HepG2 (cell line): ENCODE data around the gene PDZK1. TPM values are rescaled to one million over a fixed set of nuclear protein-coding genes. Genes with fewer than 3 reads are reported as not detected.

Experiments used
- ATAC-seq: fragments of 200-7000 bp; cut with Tn5 transposase; 3 replicates; pipeline ENCODE4 v1.9.1; 2020; ENCODE audit warnings: mild to moderate bottlenecking, moderate library complexity
- BruUV-seq: library from RNA; stranded (reverse); fragments of 400-500 nt; replicated peaks from 2 replicates; lab custom pipeline; 2021; lab: Mats Ljungman, UMichigan
- CTCF ChIA-PET: fragments of 300-600 bp; formaldehyde crosslinking; extraction: SDS; loops from one replicate; lab custom pipeline; 2021; ENCODE audit warnings: low total read pairs, inconsistent platforms, low intra/inter-chr PET ratio; lab: Yijun Ruan, JAX
- POLR2A ChIA-PET: fragments of 350-600 bp; sonication (Branson Sonifier 250); formaldehyde crosslinking; loops from one replicate; lab custom pipeline; 2020; ENCODE audit warnings: antibody characterized with exemption, inconsistent platforms; lab: Yijun Ruan, JAX
- DNase-seq: peaks from one replicate; pipeline ENCODE4 v3.0.0-alpha.2; 2015; ENCODE audit warnings: low spot score
- FAIRE-seq: peaks from 3 replicates; lab custom pipeline; 2011; peaks lifted over from hg19 to GRCh38; lab: Jason Lieb, UNC
- H2AFZ ChIP-seq: one replicate; pipeline ENCODE4 v1.6.1; 2011; ENCODE audit warnings: low read length, inconsistent platforms
- H3K27ac ChIP-seq: fragments of 300-600 bp; 3 replicates; pipeline ENCODE4 v1.8.0; 2011; ENCODE audit warnings: mixed run types, mild to moderate bottlenecking, mixed read lengths, low read length, inconsistent platforms; ENCODE audit not compliant: insufficient read depth; ENCODE audit errors: extremely low read length
- H3K27me3 ChIP-seq, 2 experiments: fragments of 200-600 bp in 1 of 2; 2 replicates in 1 of 2; 3 replicates in 1 of 2; pipeline versions ENCODE4 v1.6.0 to v1.8.0; 2011; ENCODE audit warnings: low read length in 2 of 2, mild to moderate bottlenecking in 2 of 2, moderate library complexity in 2 of 2, inconsistent platforms in 1 of 2; ENCODE audit not compliant: insufficient read depth in 2 of 2, control insufficient read depth in 1 of 2
- H3K36me3 ChIP-seq, 2 experiments: fragments of 200-600 bp in 1 of 2; replicated peaks in 1 of 2; 2 replicates in 1 of 2; 3 replicates in 1 of 2; pipeline versions ENCODE4 v1.5.1 to v1.8.0; 2011; ENCODE audit warnings: low read length in 2 of 2, inconsistent platforms in 1 of 2; ENCODE audit not compliant: insufficient read depth in 2 of 2, control insufficient read depth in 1 of 2
- H3K4me1 ChIP-seq: 2 replicates; pipeline ENCODE4 v1.5.1; 2012; ENCODE audit warnings: low read length, inconsistent platforms; ENCODE audit not compliant: insufficient read depth
- H3K4me2 ChIP-seq: 2 replicates; pipeline ENCODE4 v1.6.0; 2011; ENCODE audit warnings: low read depth, low read length, inconsistent platforms
- H3K4me3 ChIP-seq, 3 experiments: fragments of 200-600 bp in 1 of 3; sonication (generic), shearing (Covaris generic) in 1 of 3; replicated peaks in 1 of 3; 2 replicates each; pipeline ENCODE4 v1.5.1; 2011 to 2016; ENCODE audit warnings: low read length in 3 of 3, inconsistent platforms in 2 of 3, low read depth in 2 of 3, mild to moderate bottlenecking in 2 of 3, control low read depth in 1 of 3, mixed read lengths in 1 of 3; ENCODE audit not compliant: insufficient read depth in 1 of 3
- H3K79me2 ChIP-seq: one replicate; pipeline ENCODE4 v1.6.1; 2011; ENCODE audit warnings: low read length, inconsistent platforms; ENCODE audit not compliant: insufficient read depth
- H3K9ac ChIP-seq: 2 replicates; pipeline ENCODE4 v1.6.0; 2011; ENCODE audit warnings: mild to moderate bottlenecking, low read depth, low read length, inconsistent platforms; ENCODE audit not compliant: insufficient read depth
- H3K9me3 ChIP-seq: 2 replicates; pipeline ENCODE4 v1.5.1; 2012; ENCODE audit warnings: mild to moderate bottlenecking, low read length
- H4K20me1 ChIP-seq: 2 replicates; pipeline ENCODE4 v1.6.0; 2011; ENCODE audit warnings: inconsistent platforms, mild to moderate bottlenecking, low read length, moderate library complexity; ENCODE audit not compliant: insufficient read depth
- ARID3A ChIP-seq: IDR thresholded peaks from 2 replicates; pipeline ENCODE4 v1.6.1; 2012; ENCODE audit warnings: low read depth, low read length, improper control_type of control experiment
- BRD4 ChIP-seq: sonication (generic); formaldehyde crosslinking; IDR thresholded peaks from 2 replicates; pipeline ENCODE4 v1.4.0; 2020; ENCODE audit warnings: missing genetic modification reagents
- CTCF ChIP-seq: sonication (generic); formaldehyde crosslinking; IDR thresholded peaks from 2 replicates; pipeline ENCODE4 v1.5.0; 2020; ENCODE audit warnings: mild to moderate bottlenecking, missing genetic modification reagents, moderate library complexity
- FIP1L1 ChIP-seq: fragments of 200-400 bp; formaldehyde crosslinking; IDR thresholded peaks from 2 replicates; pipeline ENCODE4 v1.6.1; 2018; ENCODE audit warnings: low read depth, mild to moderate bottlenecking, low read length, moderate library complexity, borderline replicate concordance; ENCODE audit not compliant: insufficient read depth
- GPN1 ChIP-seq: sonication (generic); formaldehyde crosslinking; IDR thresholded peaks from 2 replicates; pipeline ENCODE4 v1.5.1; 2020; ENCODE audit warnings: missing genetic modification reagents, borderline replicate concordance
- HMGA1 ChIP-seq: sonication (generic); formaldehyde crosslinking; conservative IDR thresholded peaks from 2 replicates; pipeline ENCODE4 v1.4.0; 2020; ENCODE audit warnings: missing genetic modification reagents
- RORA ChIP-seq: sonication (generic); formaldehyde crosslinking; IDR thresholded peaks from 2 replicates; pipeline ENCODE4 v1.5.0; 2020; ENCODE audit warnings: mild to moderate bottlenecking, missing genetic modification reagents, moderate library complexity
- SALL2 ChIP-seq: sonication (generic); formaldehyde crosslinking; IDR thresholded peaks from 2 replicates; pipeline ENCODE4 v1.8.1; 2023; ENCODE audit warnings: mild to moderate bottlenecking, missing genetic modification reagents, inconsistent platforms
- SMAD3 ChIP-seq: sonication (generic); formaldehyde crosslinking; IDR thresholded peaks from 2 replicates; pipeline ENCODE4 v1.4.0; 2020; ENCODE audit warnings: missing genetic modification reagents
- SP1 ChIP-seq, 2 experiments: fragments of 450-650 bp in 1 of 2; sonication (generic) in 1 of 2; formaldehyde crosslinking in 1 of 2; IDR thresholded peaks; 2 replicates each; pipeline versions ENCODE4 v1.4.0 to v1.6.1; 2016 to 2020; ENCODE audit warnings: missing genetic modification reagents in 1 of 2
- TBL1XR1 ChIP-seq: fragments of 150-350 bp; IDR thresholded peaks from 2 replicates; pipeline ENCODE4 v1.6.1; 2014; ENCODE audit warnings: borderline replicate concordance, low read length; ENCODE audit not compliant: partially characterized antibody
- ZBTB33 ChIP-seq: sonication (generic); formaldehyde crosslinking; IDR thresholded peaks from 2 replicates; pipeline ENCODE4 v1.4.0; 2020; ENCODE audit warnings: missing genetic modification reagents
- ZBTB46 ChIP-seq: sonication (generic); formaldehyde crosslinking; IDR thresholded peaks from 2 replicates; pipeline ENCODE4 v1.4.0; 2020; ENCODE audit warnings: mild to moderate bottlenecking, missing genetic modification reagents, borderline replicate concordance
- ZMAT5 ChIP-seq: sonication (generic); formaldehyde crosslinking; IDR thresholded peaks from 2 replicates; pipeline ENCODE4 v1.5.0; 2020; ENCODE audit warnings: mild to moderate bottlenecking, low read depth, missing genetic modification reagents, borderline replicate concordance
- ZNF232 ChIP-seq: sonication (generic); formaldehyde crosslinking; IDR thresholded peaks from 2 replicates; pipeline ENCODE4 v1.4.0; 2020; ENCODE audit warnings: missing genetic modification reagents, borderline replicate concordance
- ZNF878 ChIP-seq: sonication (generic); formaldehyde crosslinking; IDR thresholded peaks from 2 replicates; pipeline ENCODE4 v1.8.1; 2023; ENCODE audit warnings: mild to moderate bottlenecking, missing genetic modification reagents, moderate library complexity
- ZSCAN31 ChIP-seq: sonication (generic); formaldehyde crosslinking; IDR thresholded peaks from 2 replicates; pipeline ENCODE4 v1.5.0; 2020; ENCODE audit warnings: low read depth, mild to moderate bottlenecking, missing genetic modification reagents
- WGBS: methylation state at CpG from one replicate; pipeline ENCODE4 v1.1.6; 2017; ENCODE audit warnings: low lambda C conversion rate; 5-methylcytosine and 5-hydroxymethylcytosine counted together
- in situ Hi-C: cut with HindIII; loops from 2 replicates; pipeline ENCODE4 v1.10.0; 2017; ENCODE audit warnings: low pct_unique_long_range_greater_than_20kb; ENCODE audit not compliant: extremely low pct_ligation_motif_present
- intact Hi-C: fragments of 100-400 bp; cut with micrococcal nuclease; formaldehyde crosslinking; loops from one replicate; pipeline ENCODE4 v1.10.0; 2022; ENCODE audit not compliant: unreplicated experiment
- polyA plus RNA-seq, 8 experiments: library from polyadenylated mRNA; depleted of rRNA in 3 of 8; stranded (reverse) in 7 of 8; unstranded in 1 of 8; fragments of >200 nt; fragmentation: Illumina TruSeq in 4 of 8; extraction: Trizol in 4 of 8; gene quantifications; 2 replicates each; pipeline versions ENCODE4 v1.2.1 to v1.2.3, GENCODE V29; 2011 to 2016; ENCODE audit warnings: low read depth in 4 of 8, missing spikeins in 1 of 8, mixed read lengths in 1 of 8; ENCODE audit not compliant: insufficient read depth in 1 of 8
- total RNA-seq, 5 experiments: library from RNA; depleted of rRNA; stranded (reverse); fragments of >200 nt; fragmentation: Illumina TruSeq; extraction: Trizol; gene quantifications; 2 replicates each; pipeline ENCODE4 v1.2.3, GENCODE V29; 2016; ENCODE audit warnings: low read depth in 1 of 5

PDZK1 gene
- total and polyA plus RNA-seq, 2 of the 13 experiments (the other 11 are each of a cell fraction or from before 2014, with no cell fraction given): 16.2 to 46.4 TPM

- intact Hi-C loops: loop anchor here (10.0 kb wide), 1 partner anchor 89 kb away; the partner anchor contains the start of genes POLR3C and RNF115
- BruUV-seq: no TSS peak
- FAIRE-seq: no peak
- TF ChIP-seq ARID3A: no peak
- no peak for TF ChIP-seq FIP1L1
- no peak for TF ChIP-seq GPN1
- TF ChIP-seq ZBTB46: no peak
- no peak for TF ChIP-seq ZNF878 (CRISPR knock-in tag)
- TF ChIP-seq ZNF232 (CRISPR knock-in tag): no peak
- no peak for TF ChIP-seq ZMAT5 (CRISPR knock-in tag)
- TF ChIP-seq HMGA1: no peak
- no peak for TF ChIP-seq SP1 (IDR thresholded peaks at IDR 0.05)
- TF ChIP-seq SP1 (CRISPR knock-in tag; IDR thresholded peaks at IDR 0.05): no peak
- no peak for TF ChIP-seq RORA
- no peak for TF ChIP-seq SALL2 (CRISPR knock-in tag)
- TF ChIP-seq ZBTB33: no peak
- TF ChIP-seq CTCF (CRISPR knock-in tag): no peak
- no peak for TF ChIP-seq SMAD3 (CRISPR knock-in tag)
- no peak for TF ChIP-seq ZSCAN31 (CRISPR knock-in tag)
- no peak for TF ChIP-seq TBL1XR1
- TF ChIP-seq BRD4 (CRISPR knock-in tag): no peak
Observed at GRCh38 chr1:145736191-145736590, 29.0 kb upstream of the PDZK1 start.

More at GRCh38 chr1:145736191-145736590, 29.0 kb upstream of the PDZK1 start:
- H3K9me3 ChIP-seq: no peaks in the 10 kb centered on the region
- no peak overlapping the region for H3K4me2 ChIP-seq
- whole genome bisulfite sequencing: 91% methylated on average over 1 of the region's 1 CpG
- DNase-seq (no peak), ATAC-seq (no peak)
- peaks cover 5% of the 10 kb centered on the region; the same call in 1 of the 2 replicates for H3K4me1 ChIP-seq
- no peaks in the 10 kb centered on the region for H4K20me1 ChIP-seq
- in situ Hi-C loops: no loop called here
- no peak overlapping the region for H3K4me3 ChIP-seq
- no peak overlapping the region for H3K27ac ChIP-seq
- H3K79me2 ChIP-seq: no peaks in the 10 kb centered on the region
- H2AFZ ChIP-seq: no peak overlapping the region
- POLR2A ChIA-PET: no interaction called here
- no peaks in the 10 kb centered on the region for H3K27me3 ChIP-seq
- H3K9ac ChIP-seq: no peak overlapping the region
- CTCF ChIA-PET: no interaction called here
- H3K36me3 ChIP-seq: no peaks in the 10 kb centered on the region; a peak in 1 of 5 replicates
